Measurements from ENCODE around the gene EFR3B. TPM values are rescaled to one million over a fixed set of nuclear protein-coding genes. Genes with fewer than 3 reads are reported as not detected.

The EFR3B gene
- total RNA-seq, 3 donors from 2014 or later (not counting 1 experiment from before 2014, with no cell fraction given): 0.05 TPM; not detected in 2

GRCh38 chr2:25035537-25036220 is 6.2 kb upstream of the EFR3B start:
- Histone ChIP-seq H3K4me1 (ENCODE audit: control insufficient read depth, insufficient read depth, low read length) (no peaks in the 10 kb centered on the region), H3K4me3 (ENCODE audit: low read length) (no peak overlapping the region), H3K36me3 (ENCODE audit: control insufficient read depth, insufficient read depth, low read length) (no peaks in the 10 kb centered on the region), H3K27ac (ENCODE audit: low read length) (no peak overlapping the region), H3K9me3 (ENCODE audit: control insufficient read depth, insufficient read depth, low read length) (no peaks in the 10 kb centered on the region), H3K27me3 (ENCODE audit: control insufficient read depth, insufficient read depth, low read length) (no peaks in the 10 kb centered on the region)
- Mint-ChIP-seq H3K9me3 (no peaks in the 10 kb centered on the region), H3K4me1 (no peaks in the 10 kb centered on the region), H3K27ac (no peak overlapping the region), H3K4me3 (no peak overlapping the region), H3K27me3 (ENCODE audit: low read depth in 2 of 2) (peaks cover 9 to 11% of the 10 kb centered on the region in 2 donors), H3K36me3 (no peaks in the 10 kb centered on the region)
- DNase-seq (no peak), ATAC-seq (no peak)
- WGBS (ENCODE audit: insufficient coverage): 68% methylated on average over 12 of the region's 12 CpGs
- no peak for TF ChIP-seq CTCF (IDR thresholded peaks at IDR 0.05)
- intact Hi-C loops (cut with micrococcal nuclease): no loop called here

- WGBS (ENCODE audit: insufficient coverage): 90% methylated on average over 5 of the region's 6 CpGs
- Histone ChIP-seq H3K9me3 (ENCODE audit: control insufficient read depth, insufficient read depth, low read length) (no peaks in the 10 kb centered on the region), H3K4me1 (ENCODE audit: control insufficient read depth, insufficient read depth, low read length) (peaks cover 1% of the 10 kb centered on the region), H3K27ac (ENCODE audit: low read length) (no peak overlapping the region), H3K36me3 (ENCODE audit: control insufficient read depth, insufficient read depth, low read length) (no peaks in the 10 kb centered on the region), H3K4me3 (ENCODE audit: low read length) (no peak overlapping the region), H3K27me3 (ENCODE audit: control insufficient read depth, insufficient read depth, low read length) (no peaks in the 10 kb centered on the region)
- no peak for TF ChIP-seq CTCF (IDR thresholded peaks at IDR 0.05)
- ATAC-seq (no peak), DNase-seq (no peak)
- Mint-ChIP-seq H3K4me3 (no peak overlapping the region), H3K36me3 (no peaks in the 10 kb centered on the region), H3K27me3 (ENCODE audit: low read depth in 2 of 2) (peaks cover 9 to 11% of the 10 kb centered on the region in 2 donors), H3K4me1 (peaks cover 2 to 3% of the 10 kb centered on the region in 2 donors), H3K9me3 (no peaks in the 10 kb centered on the region), H3K27ac (no peak overlapping the region)
- intact Hi-C loops (cut with micrococcal nuclease): no loop called here
These were observed 5.7 kb upstream of the EFR3B start for GRCh38 chr2:25036221-25036559.

GRCh38 chr2:25039126-25039525 is 2.8 kb upstream of the EFR3B start:
- H3K36me3 Mint-ChIP-seq: no peaks in the 10 kb centered on the region
- Histone ChIP-seq H3K4me3 (ENCODE audit: low read length) (no peak overlapping the region), H3K36me3 (ENCODE audit: control insufficient read depth, insufficient read depth, low read length) (no peaks in the 10 kb centered on the region), H3K27ac (ENCODE audit: low read length) (no peak overlapping the region), H3K9me3 (ENCODE audit: control insufficient read depth, insufficient read depth, low read length) (no peaks in the 10 kb centered on the region), H3K4me1 (ENCODE audit: control insufficient read depth, insufficient read depth, low read length) (peaks cover 21% of the 10 kb centered on the region), H3K27me3 (ENCODE audit: control insufficient read depth, insufficient read depth, low read length) (peaks cover 15% of the 10 kb centered on the region)
- 85% methylated on average over 4 of the region's 4 CpGs for WGBS (ENCODE audit: insufficient coverage)
- no peak for DNase-seq
- ATAC-seq: no peak
- H3K4me3 Mint-ChIP-seq: no peak overlapping the region
- intact Hi-C loops (cut with micrococcal nuclease): no loop called here
- H3K27me3 Mint-ChIP-seq (ENCODE audit: low read depth in 2 of 2): peaks cover 17 to 21% of the 10 kb centered on the region in 2 donors
- no peak overlapping the region for H3K27ac Mint-ChIP-seq
- H3K9me3 Mint-ChIP-seq: no peaks in the 10 kb centered on the region
- H3K4me1 Mint-ChIP-seq: peaks cover 13 to 25% of the 10 kb centered on the region in 2 donors
- no peak for TF ChIP-seq CTCF (IDR thresholded peaks at IDR 0.05)
